GM23338 (cell line): Measurements from ENCODE around the gene COL26A1. TPM values are rescaled to one million over a fixed set of nuclear protein-coding genes. Genes with fewer than 3 reads are reported as not detected.
A peak's percentile ranks its signal among the peaks of the same experiment; 100 is the strongest.

Experiments used
- ATAC-seq: fragments of 200-7000 bp; cut with Tn5 transposase; 3 replicates; pipeline ENCODE4 v1.9.1; 2020
- DNase-seq: peaks from one replicate; pipeline ENCODE4 v3.0.0-alpha.2; 2015; ENCODE audit warnings: low spot score
- H2AFZ ChIP-seq: fragments of 200-600 bp; sonication (generic); 2 replicates; pipeline ENCODE4 v1.8.0; 2016; ENCODE audit warnings: antibody characterized with exemption, mild to moderate bottlenecking, moderate library complexity
- H3F3A ChIP-seq: fragments of 200-600 bp; sonication (generic); replicated peaks from 2 replicates; pipeline ENCODE4 v1.8.0; 2017; ENCODE audit warnings: antibody characterized with exemption, mixed run types, low read depth
- H3K27ac ChIP-seq: fragments of 200-600 bp; sonication (generic); 2 replicates; pipeline ENCODE4 v1.6.1; 2016; ENCODE audit warnings: low read depth
- H3K27me3 ChIP-seq: fragments of 200-600 bp; sonication (generic); 2 replicates; pipeline ENCODE4 v1.8.0; 2016; ENCODE audit warnings: mild to moderate bottlenecking, mixed run types, moderate library complexity; ENCODE audit not compliant: insufficient read depth
- H3K36me3 ChIP-seq: fragments of 200-600 bp; sonication (generic); 2 replicates; pipeline ENCODE4 v1.8.0; 2016; ENCODE audit warnings: mild to moderate bottlenecking; ENCODE audit not compliant: insufficient read depth
- H3K4me1 ChIP-seq: fragments of 200-600 bp; sonication (generic); 2 replicates; pipeline ENCODE4 v1.8.0; 2016; ENCODE audit warnings: mild to moderate bottlenecking, moderate library complexity; ENCODE audit not compliant: insufficient read depth
- H3K4me2 ChIP-seq: fragments of 200-600 bp; sonication (generic); 2 replicates; pipeline ENCODE4 v1.7.1; 2017; ENCODE audit warnings: mixed run types
- H3K4me3 ChIP-seq: fragments of 200-600 bp; sonication (generic); 2 replicates; pipeline ENCODE4 v1.6.1; 2016; ENCODE audit warnings: mixed run types
- H3K79me2 ChIP-seq: fragments of 200-600 bp; sonication (generic); replicated peaks from 2 replicates; pipeline ENCODE4 v1.8.0; 2017; ENCODE audit warnings: mild to moderate bottlenecking; ENCODE audit not compliant: insufficient read depth
- H3K9me2 ChIP-seq: fragments of 200-600 bp; sonication (generic); 2 replicates; pipeline ENCODE4 v1.8.0; 2017; ENCODE audit not compliant: insufficient read depth
- H4K20me1 ChIP-seq: fragments of 200-600 bp; sonication (generic); replicated peaks from 2 replicates; pipeline ENCODE4 v1.8.0; 2017; ENCODE audit warnings: mild to moderate bottlenecking; ENCODE audit not compliant: insufficient read depth
- H3K27ac Mint-ChIP-seq: 2 replicates; pipeline ENCODE4 v1.8.0; 2020; ENCODE audit warnings: inconsistent platforms, mild to moderate bottlenecking, moderate library complexity, mixed read lengths
- H3K27me3 Mint-ChIP-seq: 3 replicates; pipeline ENCODE4 v1.8.0; 2022; ENCODE audit warnings: low read depth, mild to moderate bottlenecking, moderate library complexity, mixed read lengths, inconsistent platforms; ENCODE audit not compliant: insufficient read depth, poor library complexity
- H3K36me3 Mint-ChIP-seq: 3 replicates; pipeline ENCODE4 v1.8.0; 2021; ENCODE audit warnings: low read depth, mild to moderate bottlenecking, inconsistent platforms, moderate library complexity, mixed read lengths
- H3K4me1 Mint-ChIP-seq: 3 replicates; pipeline ENCODE4 v1.8.0; 2020; ENCODE audit warnings: mild to moderate bottlenecking, inconsistent platforms, mixed read lengths
- H3K4me3 Mint-ChIP-seq: 3 replicates; pipeline ENCODE4 v1.8.0; 2021; ENCODE audit warnings: moderate library complexity, mild to moderate bottlenecking, inconsistent platforms, mixed read lengths
- H3K9me3 Mint-ChIP-seq: 3 replicates; pipeline ENCODE4 v1.8.0; 2020; ENCODE audit warnings: moderate library complexity, mild to moderate bottlenecking, inconsistent platforms, mixed read lengths
- CREB1 ChIP-seq: fragments of 250-450 bp; sonication (Bioruptor Pico); IDR thresholded peaks from 2 replicates; pipeline ENCODE4 v1.5.0; 2020; ENCODE audit warnings: low read depth, mild to moderate bottlenecking, moderate library complexity
- CTCF ChIP-seq, 2 experiments: fragments of 200-600 bp in 1 of 2; sonication (generic) in 1 of 2; conservative IDR thresholded peaks; 2 replicates each; pipeline versions ENCODE4 v1.5.1 to v1.6.1; 2016 to 2017; ENCODE audit warnings: antibody characterized with exemption in 2 of 2, low read depth in 2 of 2, mild to moderate bottlenecking in 2 of 2, moderate library complexity in 1 of 2
- ETS1 ChIP-seq: IDR thresholded peaks from 2 replicates; pipeline ENCODE4 v1.6.1; 2016; ENCODE audit warnings: antibody characterized with exemption
- EZH2phosphoT487 ChIP-seq: fragments of 200-600 bp; sonication (generic); IDR thresholded peaks from one replicate; pipeline ENCODE4 v1.8.1; 2018; ENCODE audit warnings: antibody characterized with exemption; ENCODE audit not compliant: unreplicated experiment
- JUNB ChIP-seq: IDR thresholded peaks from one replicate; pipeline ENCODE4 v1.6.1; 2016; ENCODE audit warnings: antibody characterized with exemption; ENCODE audit not compliant: unreplicated experiment
- NANOG ChIP-seq: IDR thresholded peaks from 2 replicates; pipeline ENCODE4 v1.6.1; 2016; ENCODE audit warnings: antibody characterized with exemption, borderline replicate concordance
- POLR2AphosphoS5 ChIP-seq: IDR thresholded peaks from 2 replicates; pipeline ENCODE4 v1.6.1; 2016; ENCODE audit warnings: antibody characterized with exemption, low read depth
- REST ChIP-seq: IDR thresholded peaks from one replicate; pipeline ENCODE4 v1.6.1; 2018; ENCODE audit warnings: antibody characterized with exemption; ENCODE audit not compliant: unreplicated experiment
- STAT1 ChIP-seq: IDR thresholded peaks from one replicate; pipeline ENCODE4 v1.6.1; 2016; ENCODE audit warnings: antibody characterized with exemption; ENCODE audit not compliant: unreplicated experiment
- ZNF114 ChIP-seq: fragments of 250-450 bp; sonication (Bioruptor Pico); IDR thresholded peaks from 2 replicates; pipeline ENCODE4 v1.5.0; 2020; ENCODE audit warnings: mild to moderate bottlenecking, moderate library complexity
- ZNF331 ChIP-seq: fragments of 250-450 bp; sonication (Bioruptor Pico); IDR thresholded peaks from 2 replicates; pipeline ENCODE4 v1.5.0; 2020; ENCODE audit warnings: low read depth, mild to moderate bottlenecking, moderate library complexity
- polyA plus RNA-seq: library from polyadenylated mRNA; unstranded; fragments of >200 nt; fragmentation: Nextera tagmentation; extraction: Ambion mirVana; gene quantifications from 2 replicates; pipeline ENCODE4 v1.2.1, GENCODE V29; 2016
- total RNA-seq: library from RNA; depleted of rRNA; stranded (reverse); fragments of >200 nt; shearing (Covaris generic); gene quantifications from 2 replicates; pipeline ENCODE4 v1.2.3, GENCODE V29; 2014

Gene COL26A1
- total and polyA plus RNA-seq, 2 experiments from 2014 or later: 17.8 to 55.0 TPM

GRCh38 chr7:101340379-101340778 lies 22.3 kb upstream of the COL26A1 start (continued):
- TF ChIP-seq ETS1 (no peak), EZH2phosphoT487 (no peak), STAT1 (no peak), POLR2AphosphoS5 (no peak), NANOG (no peak), CTCF (conservative IDR thresholded peaks at IDR 0.05; ENCODE audit: low read depth in 2 of 2) (no peak), JUNB (no peak), REST (no peak)

- Mint-ChIP-seq H3K9me3 (no peaks in the 10 kb centered on the region), H3K36me3 (no peaks in the 10 kb centered on the region), H3K4me3 (no peak overlapping the region), H3K27ac (no peak overlapping the region), H3K27me3 (peaks cover 9% of the 10 kb centered on the region), H3K4me1 (no peaks in the 10 kb centered on the region)
- H3K36me3 ChIP-seq: no peaks in the 10 kb centered on the region
- ATAC-seq (peak; percentile 32; the same call in 2 of the 3 replicates), DNase-seq (no peak)
- H3K27ac ChIP-seq: no peak overlapping the region
- no peak overlapping the region for H3K4me2 ChIP-seq
- H3K4me1 ChIP-seq: no peaks in the 10 kb centered on the region
- H3K79me2 ChIP-seq: no peaks in the 10 kb centered on the region
- H4K20me1 ChIP-seq: no peaks in the 10 kb centered on the region
- no peaks in the 10 kb centered on the region for H3K27me3 ChIP-seq
- no peak overlapping the region for H3K4me3 ChIP-seq
- no peak overlapping the region for H2AFZ ChIP-seq
- no peaks in the 10 kb centered on the region for H3K9me2 ChIP-seq
- H3F3A ChIP-seq: no peaks in the 10 kb centered on the region; the same call in 1 of the 2 replicates
- TF ChIP-seq CREB1 (CRISPR knock-in tag) (no peak), ZNF114 (CRISPR knock-in tag) (no peak), ZNF331 (CRISPR knock-in tag) (no peak), JUNB (no peak), CTCF (conservative IDR thresholded peaks at IDR 0.05; ENCODE audit: low read depth in 2 of 2) (no peak), POLR2AphosphoS5 (no peak), ETS1 (no peak), NANOG (no peak), EZH2phosphoT487 (no peak)
Measured at GRCh38 chr7:101342892-101343291, 19.8 kb upstream of the COL26A1 start.
